Uterus (tissue), 4 donors: ENCODE data around the gene OR4C15. TPM values are rescaled to one million over a fixed set of nuclear protein-coding genes. Genes with fewer than 3 reads are reported as not detected.

Experiments
- DNase-seq, 2 donors: peaks; one replicate each; pipeline ENCODE4 v3.0.0-alpha.2; 2019 to 2020
- H3K27ac ChIP-seq, 2 donors: fragments of 200-600 bp; sonication (generic); 1 replicate in 1 of 2; 2 replicates in 1 of 2; pipeline ENCODE4 v1.5.1; 2016 to 2018
- H3K27me3 ChIP-seq, 2 donors: fragments of 200-600 bp; sonication (generic); one replicate each; pipeline ENCODE4 v1.5.1; 2018 to 2019; ENCODE audit warnings: control low read depth in 1 of 2
- H3K36me3 ChIP-seq, 2 donors: fragments of 200-600 bp; sonication (generic); one replicate each; pipeline ENCODE4 v1.5.1; 2019; ENCODE audit warnings: control low read depth in 1 of 2
- H3K4me1 ChIP-seq, 2 donors: fragments of 200-600 bp; sonication (generic); one replicate each; pipeline ENCODE4 v1.5.1; 2018 to 2019; ENCODE audit warnings: control low read depth in 1 of 2
- H3K4me3 ChIP-seq, 2 donors: fragments of 200-600 bp; sonication (generic); 1 replicate in 1 of 2; 2 replicates in 1 of 2; pipeline ENCODE4 v1.5.1; 2018 to 2019; ENCODE audit warnings: mild to moderate bottlenecking in 1 of 2
- H3K9me3 ChIP-seq, 2 donors: fragments of 200-600 bp; sonication (generic); one replicate each; pipeline ENCODE4 v1.5.1; 2019; ENCODE audit warnings: control low read depth in 1 of 2
- CTCF ChIP-seq, 4 experiments: fragments of 200-600 bp in 2 of 4; fragments of 450-650 bp in 2 of 4; sonication (generic) in 2 of 4; IDR thresholded peaks; one replicate each; pipeline ENCODE4 v1.5.1; 2016 to 2019; ENCODE audit warnings: antibody characterized with exemption in 4 of 4, mild to moderate bottlenecking in 2 of 4, moderate library complexity in 1 of 4
- POLR2A ChIP-seq, 2 donors: fragments of 450-650 bp; IDR thresholded peaks; one replicate each; pipeline ENCODE4 v1.6.1; 2016; ENCODE audit warnings: antibody characterized with exemption in 2 of 2, mild to moderate bottlenecking in 1 of 2, moderate library complexity in 1 of 2
- intact Hi-C: fragments of 100-400 bp; cut with DNase I; formaldehyde crosslinking; loops from one replicate; pipeline ENCODE4 v1.15.1; 2023; ENCODE audit warnings: low total_unique reads
- total RNA-seq, 4 donors: library from RNA; depleted of rRNA in 3 of 4; stranded (reverse); fragments of >200 nt in 3 of 4; gene quantifications; one replicate each; pipeline versions ENCODE4 v1.1.0 to v1.2.4, GENCODE V29; 2014 to 2023
- donor health status: DM: yes; HTN: yes; CAD: no.

Gene OR4C15
- total RNA-seq, result not detected

- no peak for DNase-seq
- no peak within 1 kb of the TSS for H3K4me3 ChIP-seq
- H3K9me3 ChIP-seq, result no peaks in the 10 kb centered on the region
- H3K27ac ChIP-seq, result no peak within 1 kb of the TSS
- no peaks in the 10 kb centered on the region for H3K36me3 ChIP-seq
- intact Hi-C loops, result no loop called here
- no peak for TF ChIP-seq CTCF (IDR thresholded peaks at IDR 0.05)
- no peak for TF ChIP-seq POLR2A (IDR thresholded peaks at IDR 0.05)
- H3K27me3 ChIP-seq, result no peaks in the 10 kb centered on the region
- no peaks in the 10 kb centered on the region for H3K4me1 ChIP-seq
These were observed at the start of gene OR4C15 for GRCh38 chr11:55554169-55554568. Gene OR4C15, plus strand, starts transcription at chr11:55554469. Its CDS starts 0 bp downstream, at chr11:55554469.

- H3K27me3 ChIP-seq, result no peaks in the 10 kb centered on the region
- no peaks in the 10 kb centered on the region for H3K9me3 ChIP-seq
- no peaks in the 10 kb centered on the region for H3K36me3 ChIP-seq
- no peaks in the 10 kb centered on the region for H3K4me1 ChIP-seq
- no peak for DNase-seq
- intact Hi-C loops, result no loop called here
- TF ChIP-seq POLR2A (IDR thresholded peaks at IDR 0.05) (no peak), CTCF (IDR thresholded peaks at IDR 0.05) (no peak)
- H3K4me3 ChIP-seq, result no peak within 1 kb of the TSS
- no peak within 1 kb of the TSS for H3K27ac ChIP-seq
These were observed 17.6 kb downstream of the OR4C15 start, which contains the start of gene OR4C16 for GRCh38 chr11:55571828-55572227. Gene OR4C16, plus strand, starts transcription at chr11:55572128. Its CDS starts 0 bp downstream, at chr11:55572128.

- intact Hi-C loops, result no loop called here
These were observed 18.3 kb downstream of the OR4C15 start for GRCh38 chr11:55572548-55572947.

More at GRCh38 chr11:55572548-55572947, 18.3 kb downstream of the OR4C15 start:
- DNase-seq, result no peak
- Histone ChIP-seq H3K36me3 (no peaks in the 10 kb centered on the region), H3K4me1 (no peaks in the 10 kb centered on the region), H3K4me3 (no peak overlapping the region), H3K9me3 (no peaks in the 10 kb centered on the region), H3K27ac (no peak overlapping the region), H3K27me3 (no peaks in the 10 kb centered on the region)
- TF ChIP-seq POLR2A (IDR thresholded peaks at IDR 0.05) (no peak), CTCF (IDR thresholded peaks at IDR 0.05) (no peak)

Other genes starting within 250 kb of the OR4C15 start
- not detected for gene OR4A16, start 211.3 kb upstream of the OR4C15 start, total RNA-seq
- not detected for gene OR4A15, start 186.5 kb upstream of the OR4C15 start, total RNA-seq
- not detected for gene OR4C16, start 17.7 kb downstream of the OR4C15 start, total RNA-seq
- gene OR4C11, start 53.2 kb downstream of the OR4C15 start, total RNA-seq, result not detected
- not detected for gene OR4P4, start 80.6 kb downstream of the OR4C15 start, total RNA-seq
- not detected for gene OR4S2, start 93.9 kb downstream of the OR4C15 start, total RNA-seq
- not detected for gene OR4C6, start 107.7 kb downstream of the OR4C15 start, total RNA-seq
- not detected for gene OR5D13, start 219.0 kb downstream of the OR4C15 start, total RNA-seq
- gene OR5D14, start 241.1 kb downstream of the OR4C15 start, total RNA-seq, result not detected